GM18505 (cell line): ENCODE measurements around the gene FLII.

Experiments used
- ATAC-seq: cut with Tn5 transposase; IDR thresholded peaks from one replicate; pipeline ENCODE4 v1.9.1; 2021; ENCODE audit not compliant: unreplicated experiment
- POLR2A ChIP-seq: IDR thresholded peaks from 4 replicates; pipeline ENCODE4 v1.6.1; 2011; ENCODE audit warnings: borderline replicate concordance; ENCODE audit not compliant: insufficient read depth, insufficient read length; ENCODE audit errors: extremely low read depth

Gene FLII

GRCh38 chr17:18256351-18256750 is 2.2 kb downstream of the FLII start:
- ATAC-seq = no peak

GRCh38 chr17:18254888-18255649 is 3.5 kb downstream of the FLII start:
- TF ChIP-seq POLR2A = no peak
- ATAC-seq = no peak

More at GRCh38 chr17:18256351-18256750, 2.2 kb downstream of the FLII start:
- no peak for TF ChIP-seq POLR2A

- ATAC-seq = no peak
- no peak for TF ChIP-seq POLR2A
Observed at GRCh38 chr17:18253947-18254821, 4.4 kb downstream of the FLII start.

DNA sequence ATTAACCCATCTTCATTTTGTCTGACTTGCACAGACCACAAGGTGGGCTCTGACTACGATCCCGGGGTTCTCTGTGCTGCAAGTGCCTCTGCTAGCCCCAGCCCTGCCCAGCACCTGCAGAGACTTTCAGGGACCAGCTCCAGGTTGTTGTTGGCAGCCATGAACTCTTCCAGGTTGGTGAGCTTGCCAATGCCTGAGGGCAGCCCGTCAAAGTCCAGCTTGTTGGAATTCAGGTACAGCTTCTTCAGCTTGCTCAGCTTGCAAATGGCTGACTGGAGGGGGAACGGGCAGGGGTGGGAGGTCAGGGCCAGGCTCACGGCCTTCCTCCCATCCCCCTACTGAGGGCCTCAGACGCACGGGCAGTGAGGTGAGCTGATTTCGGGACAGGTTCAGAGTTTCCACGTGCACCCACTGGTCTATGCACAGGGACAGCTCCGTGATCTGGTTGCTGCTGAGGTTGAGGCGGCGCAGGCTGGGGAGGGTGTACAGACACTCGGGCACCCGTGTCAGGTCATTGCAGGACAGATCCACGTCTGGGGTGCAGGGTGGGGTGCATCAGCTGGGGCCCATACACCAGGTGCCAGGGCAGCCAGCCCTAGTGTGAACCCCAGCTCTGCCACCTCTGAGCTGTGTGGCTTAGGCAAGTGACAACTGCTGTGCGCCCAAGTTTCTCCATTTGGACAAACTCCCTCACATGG is 5.2 kb downstream of the FLII start:
- no peak for TF ChIP-seq POLR2A
- ATAC-seq = no peak

DNA sequence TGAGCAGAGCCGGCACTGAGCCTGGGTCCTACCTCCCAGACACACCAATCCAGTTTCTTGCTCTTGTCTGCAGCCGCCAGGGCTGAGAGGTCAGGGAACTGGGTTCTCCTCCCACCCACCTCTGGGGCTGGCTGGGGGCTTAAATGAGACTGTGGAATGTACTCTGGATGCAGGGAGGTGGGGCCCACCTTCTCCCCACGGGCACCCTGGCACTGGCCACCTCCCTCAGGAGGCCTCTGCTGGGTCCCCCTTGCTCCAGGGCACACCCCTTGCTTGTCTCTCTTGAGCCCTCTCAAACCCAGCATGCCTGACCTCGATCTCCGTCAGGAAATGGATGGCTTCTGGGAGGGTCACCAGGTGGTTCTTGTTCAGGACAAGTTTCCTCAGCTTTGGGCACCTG is 6.4 kb downstream of the FLII start:
- no peak for ATAC-seq
- no peak for TF ChIP-seq POLR2A

GRCh38 chr17:18251204-18251603 is 7.3 kb downstream of the FLII start:
- ATAC-seq = no peak
- no peak for TF ChIP-seq POLR2A

GRCh38 chr17:18250708-18251107 is 7.8 kb downstream of the FLII start:
- ATAC-seq = no peak
- TF ChIP-seq POLR2A = no peak

DNA sequence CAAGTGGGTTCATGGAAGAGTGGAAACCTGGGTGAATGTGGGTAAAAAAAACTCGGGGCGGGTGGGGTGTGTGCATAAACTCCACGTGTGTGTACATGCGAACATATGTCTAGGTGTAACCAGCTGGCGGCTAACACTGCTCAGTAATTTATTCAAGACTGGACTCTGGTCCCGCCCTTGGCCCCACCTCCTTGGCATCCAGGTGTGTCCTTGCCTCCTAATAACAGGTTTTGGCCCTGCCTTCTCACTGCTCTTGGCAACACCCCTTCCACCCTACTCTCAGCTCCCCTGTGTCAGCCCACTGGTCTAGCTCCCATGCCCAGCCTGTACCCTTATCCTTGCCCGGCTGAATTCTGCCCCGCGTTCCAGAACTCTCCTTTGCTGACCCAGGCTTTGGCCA is 8.3 kb downstream of the FLII start:
- ATAC-seq = no peak
- TF ChIP-seq POLR2A = no peak

DNA sequence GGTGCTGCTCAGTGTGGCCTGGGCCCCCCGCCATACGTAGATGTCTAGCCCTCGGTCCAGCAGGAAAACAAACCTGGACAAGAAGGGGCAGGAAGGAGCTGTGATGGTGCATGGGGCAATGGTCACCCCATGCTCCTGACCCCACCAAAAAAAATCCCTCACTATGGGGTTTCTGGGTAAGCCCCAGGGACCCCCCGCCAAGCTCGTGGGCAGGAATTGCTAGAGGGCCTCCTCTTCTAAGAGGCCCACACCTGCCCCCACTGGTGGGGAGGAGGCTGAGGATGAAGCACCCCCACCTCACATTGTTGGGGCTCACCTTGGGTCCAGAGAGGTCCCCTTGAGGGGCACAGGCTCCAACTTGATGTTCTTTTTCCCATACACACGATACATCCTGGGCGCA is 9.7 kb downstream of the FLII start:
- no peak for ATAC-seq
- no peak for TF ChIP-seq POLR2A

- no peak for ATAC-seq
- no peak for TF ChIP-seq POLR2A
Observed at GRCh38 chr17:18248300-18248731, 10.2 kb downstream of the FLII start.

- ATAC-seq = no peak
- no peak for TF ChIP-seq POLR2A
Observed at GRCh38 chr17:18247613-18248001, 10.9 kb downstream of the FLII start.

- TF ChIP-seq POLR2A = no peak
- no peak for ATAC-seq
Observed at GRCh38 chr17:18246880-18247612, 11.5 kb downstream of the FLII start.

DNA sequence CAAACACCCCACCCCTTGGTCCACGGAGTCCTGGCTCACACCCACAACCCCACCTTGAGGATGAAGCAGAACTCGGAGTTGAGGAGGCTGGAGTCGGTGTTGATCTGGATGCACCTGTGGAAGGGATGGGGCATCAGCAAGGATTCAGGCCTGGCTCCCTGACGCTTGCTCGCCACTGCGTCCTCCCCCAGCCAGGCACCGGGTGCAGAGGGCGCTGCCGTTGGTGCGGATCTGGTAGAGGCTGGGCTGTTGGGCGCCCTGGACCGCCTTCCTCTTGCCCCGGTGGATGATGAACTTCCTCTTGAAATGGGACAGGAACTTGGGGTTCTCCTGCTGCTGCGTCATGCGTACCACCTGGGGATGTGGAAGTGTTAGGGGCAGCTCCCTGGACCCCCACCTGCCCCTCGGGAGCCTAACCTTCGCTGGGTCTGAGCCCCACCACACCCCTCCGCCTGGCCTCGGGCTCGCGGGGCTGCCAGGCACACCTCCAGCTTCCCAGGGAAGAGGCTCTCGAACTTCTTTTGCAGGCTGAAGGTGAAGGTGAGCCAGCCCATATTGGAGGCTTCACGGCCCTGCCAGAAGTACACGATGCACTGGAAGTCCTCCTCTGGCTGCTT is 12.3 kb downstream of the FLII start:
- no peak for ATAC-seq
- TF ChIP-seq POLR2A = no peak

GRCh38 chr17:18245038-18245776 is 13.3 kb downstream of the FLII start:
- ATAC-seq = no peak
- no peak for TF ChIP-seq POLR2A
